DOHH2 (cell line): ENCODE measurements around the gene MYO9A.

ENCODE experiments used
- CTCF ChIP-seq: fragments of 200-600 bp; sonication (generic); IDR thresholded peaks from one replicate; pipeline ENCODE4 v1.5.1; 2014; ENCODE audit warnings: antibody characterized with exemption, mild to moderate bottlenecking, low read depth, low read length; ENCODE audit not compliant: poor library complexity, severe bottlenecking
- EZH2phosphoT487 ChIP-seq: fragments of 200-600 bp; sonication (generic); IDR thresholded peaks from 2 replicates; pipeline ENCODE4 v1.6.1; 2017; ENCODE audit warnings: borderline replicate concordance, mild to moderate bottlenecking, antibody characterized with exemption, low read length, moderate library complexity, mixed read lengths

DNA sequence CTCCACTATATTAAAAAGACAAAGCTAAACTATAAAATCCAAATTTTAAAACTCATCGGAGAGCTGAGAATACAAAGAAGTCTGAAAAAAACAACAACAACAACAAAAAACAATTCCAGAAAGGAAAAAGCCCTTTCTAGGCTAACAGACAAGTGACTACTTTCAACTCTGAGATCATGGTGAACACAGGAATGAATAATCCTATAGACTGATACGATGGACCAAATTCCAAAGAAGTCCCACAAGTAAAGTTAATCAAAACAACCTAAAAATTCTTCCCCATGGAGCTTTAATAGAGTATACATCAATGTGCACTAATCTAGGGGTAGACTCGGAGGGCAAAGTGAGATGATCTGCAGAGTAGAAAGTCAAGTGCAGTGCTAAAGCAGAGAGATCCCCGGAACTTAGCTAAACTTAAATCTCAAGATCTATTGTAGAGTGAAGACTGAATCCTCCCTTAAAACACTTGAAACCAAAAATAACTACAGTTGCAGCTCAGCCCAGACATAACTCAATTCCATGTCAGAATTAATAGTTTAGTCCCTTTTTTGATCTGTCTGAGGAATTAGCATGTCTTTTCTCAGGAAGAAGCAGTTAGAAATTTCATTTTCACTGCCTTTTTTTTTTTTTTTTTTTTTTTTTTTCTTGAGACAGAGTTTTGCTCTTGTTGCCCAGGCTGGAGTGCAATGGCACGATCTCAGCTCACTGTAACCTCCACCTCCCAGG is 43.5 kb downstream of the MYO9A start:
- TF ChIP-seq CTCF, result no peak
- TF ChIP-seq EZH2phosphoT487, result no peak
